Measurements from ENCODE around the gene SDR42E2.
"Not testable (repeated sequence)": the region's sequence is repeated elsewhere in the genome, so short reads cannot be mapped to it uniquely, and the experiment has no call there.

The SDR42E2 gene

DNA sequence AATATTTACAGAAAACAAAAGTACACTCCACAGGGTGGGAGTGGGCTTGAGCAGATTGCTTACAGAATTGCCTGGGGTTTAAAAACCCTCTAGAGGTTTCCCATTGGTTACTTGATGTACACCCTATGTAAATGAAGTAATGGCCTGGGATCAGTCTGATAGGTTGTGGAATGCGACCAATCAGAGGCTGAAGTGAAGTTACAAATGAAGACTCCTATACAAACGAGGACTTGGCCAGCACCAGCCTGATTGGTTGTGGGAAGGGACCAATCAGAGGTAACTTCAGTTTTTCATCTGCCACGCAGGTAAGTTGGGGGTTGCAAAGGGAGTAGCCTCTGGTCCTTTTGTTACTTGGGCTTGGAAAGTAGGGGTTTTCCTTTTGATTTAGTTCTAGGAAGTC, 52.6 kb downstream of the SDR42E2 start:
- no peak for DNase-seq

DNA sequence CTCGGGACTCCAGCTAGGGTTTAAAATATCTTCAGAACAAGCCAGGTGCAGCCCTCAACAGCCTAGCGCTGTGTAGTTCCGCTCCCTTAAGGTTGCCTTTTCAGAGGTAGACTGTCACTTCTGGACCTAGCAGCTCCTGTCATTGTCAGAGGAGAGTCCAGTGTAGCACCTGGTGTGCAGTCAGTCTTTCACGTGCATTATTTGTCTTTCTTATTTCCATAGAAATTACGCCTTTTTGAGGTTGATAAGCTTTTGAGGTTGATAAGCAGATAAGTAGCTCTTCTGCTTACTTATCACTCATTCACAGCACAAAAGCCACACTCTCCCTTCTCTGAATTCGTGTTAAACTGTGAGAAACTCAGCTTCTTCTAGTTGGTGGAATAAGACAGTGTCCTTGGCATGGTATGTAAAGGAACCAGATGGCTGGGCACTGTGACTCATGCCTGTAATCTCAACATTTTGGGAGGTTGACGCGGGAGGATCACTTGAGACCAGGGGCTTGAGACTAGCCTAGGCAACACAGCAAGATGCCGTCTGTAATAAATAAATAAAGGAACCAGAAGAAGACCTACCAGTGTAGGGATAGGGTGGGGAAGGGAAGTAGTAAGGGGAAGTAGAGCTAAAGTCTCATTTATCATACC, 54.0 kb downstream of the SDR42E2 start:
- DNase-seq, result no peak

- DNase-seq, result not testable (repeated sequence)
Measured at GRCh38 chr16:22216832-22217225, 54.5 kb downstream of the SDR42E2 start.

GRCh38 chr16:22217890-22218730, 55.8 kb downstream of the SDR42E2 start:
- peak; percentile 9 for DNase-seq

DNA sequence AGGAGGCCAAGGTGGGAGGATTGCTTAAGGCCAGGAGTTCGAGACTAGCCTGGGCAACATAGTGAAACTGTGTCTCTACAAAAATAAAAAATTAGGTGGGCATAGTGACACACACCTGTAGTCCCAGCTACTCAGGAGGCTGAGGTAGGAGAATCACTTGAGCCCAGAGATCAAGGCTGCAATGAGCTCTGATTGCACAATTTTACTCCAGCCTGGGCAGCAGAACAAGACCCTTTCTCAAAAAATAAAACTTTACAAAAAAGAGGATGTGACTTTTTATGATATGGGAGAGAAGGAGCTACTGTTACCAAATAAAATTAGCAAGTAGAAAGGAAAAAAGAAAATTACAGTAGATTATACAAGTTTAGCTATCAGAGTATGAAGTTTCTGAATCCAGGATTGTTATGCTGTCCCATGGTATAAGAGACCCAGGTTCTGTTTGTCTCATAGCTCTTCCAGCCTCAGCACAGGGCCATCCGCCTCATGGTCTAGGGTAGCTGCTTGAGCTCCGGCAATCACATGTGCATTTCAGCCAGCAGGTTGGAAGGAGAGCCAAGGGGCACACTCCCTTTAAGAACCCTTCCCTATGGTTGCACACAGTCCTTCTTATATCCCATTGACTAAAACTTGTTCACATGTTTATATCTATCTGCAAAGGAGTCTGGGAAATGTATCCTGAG, 57.2 kb downstream of the SDR42E2 start:
- DNase-seq, result no peak

DNA sequence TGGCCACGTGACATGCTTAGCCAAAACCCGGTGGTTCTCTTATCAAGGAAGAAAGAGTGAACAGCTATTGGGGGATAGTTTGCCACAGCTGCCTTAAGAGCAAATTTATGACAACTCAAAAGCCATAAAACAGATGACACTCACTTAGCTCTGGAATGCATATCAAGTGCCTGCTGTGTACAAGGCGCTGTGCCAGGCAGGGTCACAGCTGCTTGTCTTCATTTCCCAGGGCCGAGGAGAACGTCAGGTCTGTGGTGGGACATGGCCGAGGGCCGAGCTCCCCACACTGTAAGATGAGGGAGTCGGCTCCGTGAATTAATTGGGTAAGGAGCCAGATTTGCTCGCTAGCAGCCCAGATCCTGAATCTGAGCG, 57.7 kb downstream of the SDR42E2 start:
- no peak for DNase-seq

GRCh38 chr16:22220714-22221113, 58.4 kb downstream of the SDR42E2 start:
- no peak for DNase-seq

DNA sequence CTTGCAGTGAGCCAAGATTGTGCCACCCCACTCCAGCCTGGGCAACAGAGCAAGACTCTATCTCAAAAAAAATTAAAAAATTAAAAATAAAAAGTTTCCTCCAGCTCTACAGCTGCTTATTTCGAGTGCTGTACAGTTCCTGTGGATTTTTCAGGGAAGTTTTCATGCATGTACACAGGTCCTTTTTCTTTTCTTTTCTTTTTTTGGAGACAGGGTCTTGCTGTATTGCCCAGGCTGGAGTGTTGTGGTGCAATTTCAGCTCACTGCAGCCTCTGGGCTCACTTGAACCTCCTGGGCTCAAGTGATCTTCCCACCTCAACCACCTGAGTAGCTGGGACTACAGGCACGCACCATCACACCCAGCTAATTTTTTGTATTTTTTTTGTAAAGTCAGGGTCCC, 59.7 kb downstream of the SDR42E2 start:
- no peak for DNase-seq

- DNase-seq, result no peak
Measured at GRCh38 chr16:22222998-22223397, 60.7 kb downstream of the SDR42E2 start.

DNA sequence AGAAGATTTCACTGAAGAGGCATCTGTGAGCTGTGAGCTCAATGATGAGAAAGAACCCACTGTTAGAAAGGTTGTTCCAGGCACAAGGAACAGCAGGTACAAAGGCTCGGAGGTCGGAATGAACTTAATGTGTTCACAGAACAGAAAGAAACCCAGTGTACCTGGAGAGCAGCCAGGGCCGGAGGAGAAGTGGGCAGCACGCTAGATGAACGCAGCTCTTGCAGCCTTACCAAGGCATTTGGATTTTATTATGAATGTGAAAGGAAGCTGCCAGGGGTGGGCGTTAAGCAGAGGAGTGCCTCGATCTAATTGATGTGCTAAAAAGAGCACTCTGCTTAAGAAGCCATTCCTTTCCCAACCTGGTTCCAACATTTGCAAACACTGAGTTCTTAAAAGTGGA, 62.8 kb downstream of the SDR42E2 start:
- DNase-seq, result no peak

DNA sequence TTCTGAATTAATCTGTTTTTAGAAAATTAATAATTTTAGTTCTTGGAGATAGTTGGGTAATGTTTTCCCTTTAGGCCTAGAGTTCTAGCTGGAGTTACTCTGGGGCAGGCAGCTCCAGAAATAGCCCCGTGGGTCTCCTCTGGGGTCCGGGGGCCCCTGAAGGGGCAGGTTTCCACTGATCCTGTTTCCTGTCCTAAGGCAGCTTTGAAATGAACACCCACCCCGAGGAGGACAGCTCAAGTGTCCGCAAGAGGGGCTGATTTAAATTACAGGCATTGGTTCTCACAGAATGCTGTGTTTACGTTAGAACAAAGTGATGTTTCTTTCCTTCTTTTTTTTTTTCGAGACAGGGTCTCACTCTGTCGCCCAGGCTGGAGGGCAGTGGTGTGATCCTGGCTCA, 67.6 kb downstream of the SDR42E2 start:
- DNase-seq, result no peak

DNA sequence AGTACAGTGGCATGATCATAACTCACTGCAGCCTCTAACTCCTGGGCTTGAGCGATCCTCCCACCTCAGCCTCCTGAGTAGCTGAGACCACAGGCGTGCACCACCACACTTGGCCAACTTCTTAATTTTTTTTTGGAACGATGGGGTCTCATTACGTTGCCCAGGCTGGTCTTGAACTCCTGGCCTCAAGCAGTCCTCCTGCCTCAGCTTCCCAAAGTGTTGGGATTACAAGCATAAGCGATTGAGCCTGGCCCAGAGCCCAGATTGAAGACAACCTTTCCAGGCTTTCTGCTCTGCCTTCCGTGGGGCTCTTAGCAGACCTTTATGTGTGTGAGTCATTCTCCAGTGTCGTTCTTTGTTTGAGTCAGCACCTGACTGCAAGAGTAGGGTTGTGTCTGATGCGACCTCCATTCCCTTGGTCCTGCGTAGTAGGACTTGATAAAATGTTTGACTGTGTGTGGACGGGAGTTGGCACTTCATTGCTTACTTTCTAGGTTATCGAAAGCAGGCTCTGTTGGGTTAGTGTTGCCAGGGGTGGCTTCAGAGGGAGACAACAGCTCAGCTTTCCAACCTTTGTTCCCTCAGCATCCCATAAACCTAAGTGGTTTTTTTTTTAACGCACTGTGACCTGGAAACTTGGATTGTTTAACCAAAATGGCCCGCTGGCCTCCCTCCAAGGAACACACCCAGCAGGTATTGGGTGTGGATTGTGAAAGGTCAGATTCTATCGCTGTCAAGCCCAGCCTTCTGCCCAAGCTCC, 70.2 kb downstream of the SDR42E2 start:
- no peak for DNase-seq

GRCh38 chr16:22233037-22233372, 70.7 kb downstream of the SDR42E2 start:
- DNase-seq, result no peak

GRCh38 chr16:22235839-22236745, 73.8 kb downstream of the SDR42E2 start:
- DNase-seq, result no peak

GRCh38 chr16:22239131-22239805, 77.0 kb downstream of the SDR42E2 start:
- DNase-seq, result no peak

DNA sequence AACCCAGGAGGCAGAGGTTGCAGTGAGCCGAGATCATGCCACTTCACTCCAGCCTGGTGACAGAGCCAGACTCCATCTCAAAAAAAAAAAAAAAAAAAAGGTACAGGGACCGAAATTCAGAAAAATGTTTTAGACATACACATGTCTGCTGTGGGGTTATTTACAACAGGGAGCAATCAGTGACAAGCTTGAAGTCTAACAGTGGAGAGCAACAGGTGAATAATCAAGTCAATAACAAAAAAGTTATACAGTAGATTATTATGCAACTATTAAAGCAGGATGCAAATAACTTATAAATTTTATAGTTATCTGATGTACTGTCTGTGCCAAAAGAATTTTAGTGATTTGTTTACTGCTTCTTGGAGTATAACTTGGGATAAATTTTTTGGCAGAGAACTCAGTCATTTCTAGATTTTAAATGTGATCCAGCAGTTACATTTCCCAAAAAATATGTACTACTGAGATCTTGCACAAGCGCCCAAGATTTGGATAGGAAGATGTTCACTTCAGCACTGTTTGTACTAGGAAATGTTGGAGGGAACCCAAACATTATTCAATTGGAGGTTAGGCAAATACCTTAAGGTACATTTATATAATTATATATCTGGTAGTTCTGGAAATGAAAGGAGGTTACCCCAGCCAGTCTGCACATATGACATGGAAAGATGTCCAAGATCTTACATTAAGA, 77.9 kb downstream of the SDR42E2 start:
- DNase-seq, result no peak

Measured in central memory CD4-positive, alpha-beta T cell (primary cell).